Measurements from ENCODE around the gene GJC3.
"Not testable (repeated sequence)": the region's sequence is repeated elsewhere in the genome, so short reads cannot be mapped to it uniquely, and the experiment has no call there.

DNA sequence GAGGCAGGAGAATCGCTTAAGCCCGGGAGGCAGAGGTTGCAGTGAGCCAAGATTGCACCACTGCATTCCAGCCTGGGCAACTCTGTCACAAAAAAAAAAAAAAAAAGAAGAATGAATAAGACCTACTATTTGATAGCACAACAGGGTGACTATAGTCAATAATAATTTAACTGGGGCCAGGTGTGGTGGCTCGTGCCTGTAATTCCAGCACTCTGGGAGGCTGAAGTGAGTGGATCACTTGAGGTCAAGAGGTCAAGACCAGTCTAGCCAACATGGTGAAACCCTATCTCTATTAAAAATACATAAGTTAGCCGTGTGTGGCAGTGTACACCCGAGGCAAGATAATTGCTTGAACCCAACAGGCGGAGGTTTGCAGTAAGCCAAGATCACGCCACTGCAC lies 44.4 kb upstream of the GJC3 start:
- TF ChIP-seq EZH2 (optimal IDR thresholded peaks at IDR 0.05; ENCODE audit: low read depth, low read length): not testable (repeated sequence)
- TF ChIP-seq, protein P1, sequence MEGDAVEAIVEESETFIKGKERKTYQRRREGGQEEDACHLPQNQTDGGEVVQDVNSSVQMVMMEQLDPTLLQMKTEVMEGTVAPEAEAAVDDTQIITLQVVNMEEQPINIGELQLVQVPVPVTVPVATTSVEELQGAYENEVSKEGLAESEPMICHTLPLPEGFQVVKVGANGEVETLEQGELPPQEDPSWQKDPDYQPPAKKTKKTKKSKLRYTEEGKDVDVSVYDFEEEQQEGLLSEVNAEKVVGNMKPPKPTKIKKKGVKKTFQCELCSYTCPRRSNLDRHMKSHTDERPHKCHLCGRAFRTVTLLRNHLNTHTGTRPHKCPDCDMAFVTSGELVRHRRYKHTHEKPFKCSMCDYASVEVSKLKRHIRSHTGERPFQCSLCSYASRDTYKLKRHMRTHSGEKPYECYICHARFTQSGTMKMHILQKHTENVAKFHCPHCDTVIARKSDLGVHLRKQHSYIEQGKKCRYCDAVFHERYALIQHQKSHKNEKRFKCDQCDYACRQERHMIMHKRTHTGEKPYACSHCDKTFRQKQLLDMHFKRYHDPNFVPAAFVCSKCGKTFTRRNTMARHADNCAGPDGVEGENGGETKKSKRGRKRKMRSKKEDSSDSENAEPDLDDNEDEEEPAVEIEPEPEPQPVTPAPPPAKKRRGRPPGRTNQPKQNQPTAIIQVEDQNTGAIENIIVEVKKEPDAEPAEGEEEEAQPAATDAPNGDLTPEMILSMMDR (IDR thresholded peaks at IDR 0.05; ENCODE audit: low read length): not testable (repeated sequence)
